Fibroblast of skin of abdomen (primary cell): ENCODE data around the gene SLC6A1. TPM values are rescaled to one million over a fixed set of nuclear protein-coding genes. Genes with fewer than 3 reads are reported as not detected.

Source experiments
- DNase-seq: peaks from one replicate; pipeline ENCODE4 v3.0.0-alpha.2; 2013
- polyA plus RNA-seq, 2 experiments: library from polyadenylated mRNA; unstranded; fragments of 120-200 nt; gene quantifications; one replicate each; pipeline ENCODE4 v1.2.1, GENCODE V29; 2013; ENCODE audit not compliant: insufficient read length in 2 of 2

The SLC6A1 gene
- 0.09 TPM for polyA plus RNA-seq (2013, experiment 1 of 2; ENCODE audit: insufficient read length)
- not detected for polyA plus RNA-seq (2013, experiment 2 of 2; ENCODE audit: insufficient read length)

DNA sequence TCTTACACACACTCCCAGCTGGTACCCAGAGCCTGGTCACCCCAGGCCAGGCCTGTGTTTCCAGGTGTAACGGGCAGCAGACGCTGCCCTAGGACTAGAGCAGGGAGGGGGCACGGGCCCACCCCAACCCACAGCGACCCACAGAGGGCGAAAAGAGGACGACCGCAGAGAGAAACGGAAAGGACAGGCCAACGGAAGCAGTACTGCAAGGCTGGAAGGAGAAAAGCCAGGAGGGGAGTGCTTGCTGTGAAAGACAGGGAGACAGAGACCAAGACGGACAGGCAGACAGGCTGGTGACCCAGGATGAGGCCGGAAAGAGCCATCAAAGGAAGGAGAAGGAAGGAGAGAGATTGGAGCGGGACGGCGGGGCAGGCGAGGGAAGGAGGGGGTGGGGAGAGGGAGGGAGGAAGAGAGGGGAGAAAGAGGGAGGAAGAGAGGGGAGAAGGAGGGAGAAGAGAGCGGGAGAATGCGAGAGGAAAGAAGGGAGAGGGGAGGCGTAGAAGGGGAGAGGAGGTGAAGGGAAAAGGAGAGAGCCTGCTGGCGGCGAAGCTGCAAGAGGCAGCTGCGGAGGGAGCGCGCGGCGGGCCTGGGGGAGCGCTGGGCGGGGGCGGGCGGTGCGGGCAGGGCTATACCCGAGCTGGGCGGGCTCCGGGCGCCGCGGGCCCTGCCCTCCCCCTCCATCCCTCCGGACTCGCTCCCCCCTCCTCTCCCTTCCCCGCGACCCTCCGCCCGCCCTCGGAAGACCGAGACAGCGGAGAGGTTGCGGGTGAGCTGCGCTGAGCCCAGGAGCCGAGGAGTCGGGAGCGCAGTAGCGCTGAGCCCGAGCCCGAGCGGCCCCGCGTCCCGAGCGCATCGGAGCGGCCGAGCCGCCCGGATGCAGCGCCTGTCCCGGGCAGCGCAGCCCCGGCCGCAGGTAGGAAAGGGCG, at the start of gene SLC6A1:
Gene SLC6A1, plus strand, starts transcription at position 732 of the 926 bp plus-strand sequence. CDS start 24,464 bp downstream, outside the sequence.
- DNase-seq, result no peak

DNA sequence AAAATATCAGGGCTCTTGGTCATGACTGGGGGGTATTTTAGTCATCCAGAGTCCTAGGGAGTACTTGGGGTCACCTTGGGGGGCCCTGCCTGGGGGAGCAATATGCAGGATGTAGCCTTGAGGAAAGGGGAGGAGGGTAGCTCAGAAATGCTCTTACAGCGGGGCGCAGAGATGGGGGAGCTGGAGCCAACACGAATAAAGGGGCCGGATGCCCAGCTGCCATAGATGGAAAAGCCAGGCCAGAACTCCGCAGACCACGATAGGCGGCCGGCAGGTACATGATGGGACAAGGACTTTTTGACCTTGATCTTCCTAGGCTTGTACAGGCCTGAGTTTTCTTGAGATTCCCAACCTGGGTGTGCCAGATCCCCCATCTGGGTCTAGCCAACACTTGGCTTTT, 47.7 kb upstream of the SLC6A1 start:
- no peak for DNase-seq

DNA sequence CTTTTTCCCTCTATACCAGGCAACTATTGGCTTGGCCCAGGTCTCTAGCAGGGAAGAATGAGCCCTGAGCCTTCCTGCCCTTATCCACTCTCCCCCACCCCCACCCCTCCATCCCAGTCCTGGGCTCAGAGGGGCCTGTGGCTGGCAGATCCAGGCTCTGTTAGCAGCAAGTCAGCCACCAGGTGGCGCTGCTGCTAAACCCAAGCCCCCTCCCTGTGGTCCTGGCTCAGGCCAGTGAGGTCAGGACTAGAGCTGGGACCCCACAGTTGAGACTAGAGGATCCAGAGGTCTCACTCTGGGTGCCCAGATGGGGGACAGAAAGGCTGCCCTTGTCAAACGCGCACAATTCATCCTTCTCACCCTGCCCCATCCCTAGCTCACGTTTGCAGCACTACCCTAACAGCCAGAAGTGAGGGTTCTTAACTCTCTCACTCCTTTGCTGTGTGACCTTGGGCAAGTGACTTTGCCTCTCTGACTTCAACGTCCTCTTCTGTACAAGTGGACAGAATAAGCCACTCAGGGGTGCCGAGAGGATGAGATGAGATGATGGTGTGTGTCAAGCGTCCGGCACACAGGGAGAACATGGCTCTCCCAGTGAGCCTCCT, 46.8 kb upstream of the SLC6A1 start:
- DNase-seq, result peak; percentile 39

DNA sequence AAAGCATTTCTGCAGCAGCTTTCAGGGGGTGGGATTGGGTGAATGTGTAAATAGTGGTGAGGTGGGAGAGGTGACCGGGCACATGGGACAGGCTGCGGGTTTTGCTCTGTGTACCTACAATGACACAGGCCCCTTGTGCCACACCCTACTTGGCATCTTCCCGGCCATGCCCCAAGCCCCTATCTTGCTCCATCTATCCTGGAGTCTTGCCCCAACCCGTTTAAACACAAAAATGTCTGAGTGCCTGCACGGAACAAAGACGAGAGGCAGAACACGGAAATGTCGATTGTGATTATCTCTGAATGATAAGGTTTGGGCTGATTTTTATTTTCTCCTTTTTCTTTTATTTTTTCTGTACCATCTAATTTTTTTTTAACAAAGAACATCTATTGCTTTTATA, 46.0 kb upstream of the SLC6A1 start:
- no peak for DNase-seq

DNA sequence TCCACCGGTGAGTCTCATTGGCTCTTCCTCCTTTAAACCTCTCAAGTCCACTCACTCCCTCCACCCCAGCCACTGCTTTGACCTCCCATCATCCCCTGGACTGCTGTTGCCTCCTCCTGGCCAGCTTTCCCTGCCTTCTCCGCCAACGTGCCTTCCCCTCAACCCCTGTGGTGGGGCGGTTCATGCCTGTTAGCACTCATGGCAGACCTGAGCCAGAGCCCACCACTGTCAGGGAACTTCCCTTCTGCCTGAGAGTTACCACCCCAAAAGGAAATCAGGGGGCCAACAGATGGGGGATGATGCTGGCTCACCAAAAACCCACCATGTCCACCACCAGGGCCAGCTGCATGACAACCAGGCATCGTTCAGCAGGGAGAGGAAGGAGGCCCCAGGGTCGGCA, 44.2 kb upstream of the SLC6A1 start:
- DNase-seq, result no peak

DNA sequence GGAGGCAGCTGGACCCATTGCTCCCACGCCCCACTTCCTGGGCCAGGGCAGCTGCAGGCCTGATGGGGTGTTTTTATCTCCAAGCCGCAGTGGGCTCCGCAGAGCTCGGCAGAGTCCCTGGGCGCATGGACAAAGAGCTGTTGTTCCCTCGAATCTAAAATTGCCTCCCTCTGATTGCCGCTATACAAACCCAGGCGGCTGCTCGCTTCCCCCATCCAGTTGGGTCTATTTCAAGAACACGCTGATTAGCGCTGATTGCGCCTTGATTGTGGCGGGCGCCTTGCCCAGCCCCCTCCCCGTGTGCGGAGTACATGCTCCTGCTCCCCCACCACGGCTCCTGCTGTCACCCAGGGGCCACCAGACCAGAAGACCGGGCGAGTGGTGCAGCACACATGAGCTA, 43.4 kb upstream of the SLC6A1 start:
- DNase-seq, result no peak

DNA sequence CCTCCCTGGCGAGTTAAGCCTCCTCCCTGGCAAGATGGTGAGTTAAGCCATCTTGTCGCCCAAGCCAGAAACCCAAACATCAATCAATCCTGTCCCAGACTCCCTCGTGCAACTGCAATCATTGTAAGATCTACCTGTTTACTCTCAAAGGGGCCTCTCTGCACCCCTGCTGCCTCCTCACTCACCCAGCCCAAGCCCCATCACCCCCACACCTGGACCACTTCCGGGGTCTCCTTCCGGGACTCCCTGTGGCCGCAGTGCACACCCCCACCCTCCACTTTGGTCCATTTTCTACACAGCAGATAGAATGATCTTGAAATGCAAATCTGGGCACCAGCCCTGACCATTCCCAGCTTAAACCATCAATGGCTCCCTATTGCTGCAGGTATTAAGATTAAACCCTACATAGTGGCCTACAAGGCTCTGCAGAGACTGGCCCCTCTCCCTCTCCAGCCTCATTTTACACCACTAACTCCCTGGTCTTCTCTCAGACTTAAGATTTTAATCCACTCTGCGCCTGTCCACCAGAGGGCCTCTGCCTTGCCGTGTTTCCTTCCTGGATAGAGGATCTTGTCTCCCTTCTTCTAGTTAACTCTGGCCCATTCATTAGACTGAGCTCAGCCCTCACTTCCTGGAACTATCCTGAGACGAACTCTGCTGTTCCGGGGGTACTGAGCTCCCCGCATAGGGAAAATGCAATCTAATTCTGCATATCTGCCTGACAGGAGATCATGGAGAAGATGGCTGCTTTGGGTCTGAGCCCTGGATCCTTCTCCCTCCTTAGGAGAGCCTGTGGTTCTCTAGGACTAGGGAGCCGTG, 41.9 kb upstream of the SLC6A1 start:
- peak; percentile 48 for DNase-seq

DNA sequence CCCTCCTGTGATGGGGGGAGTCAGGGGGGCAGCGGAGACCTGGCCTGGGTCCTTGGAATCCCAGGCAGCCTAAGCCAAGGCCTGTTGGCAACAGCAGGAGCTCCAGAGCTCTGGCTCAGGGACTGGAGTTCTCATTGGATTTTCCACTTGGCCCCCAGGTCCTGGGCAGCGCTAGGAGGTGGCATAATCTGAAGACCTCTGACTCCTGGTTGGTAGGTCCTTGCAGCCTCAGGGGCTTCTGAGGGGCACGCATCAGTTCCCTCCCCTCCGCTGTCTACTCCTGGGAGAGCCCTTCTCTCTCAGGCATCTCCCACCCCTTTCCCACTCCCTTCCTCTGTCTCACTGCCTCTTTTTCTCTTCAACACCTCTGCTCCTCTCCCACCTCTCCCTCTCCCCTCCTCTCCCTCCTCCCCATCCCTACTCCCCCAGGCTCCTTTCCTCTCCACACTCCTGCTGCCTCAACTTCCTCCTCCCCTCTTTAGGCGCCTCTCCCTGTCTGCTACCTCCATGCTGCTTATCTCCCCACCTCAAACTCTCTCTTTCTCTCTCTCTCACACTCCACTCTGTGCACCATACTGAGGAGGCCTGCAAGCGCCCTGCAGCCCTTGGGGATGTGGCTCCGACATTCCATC, 41.1 kb upstream of the SLC6A1 start:
- no peak for DNase-seq

DNA sequence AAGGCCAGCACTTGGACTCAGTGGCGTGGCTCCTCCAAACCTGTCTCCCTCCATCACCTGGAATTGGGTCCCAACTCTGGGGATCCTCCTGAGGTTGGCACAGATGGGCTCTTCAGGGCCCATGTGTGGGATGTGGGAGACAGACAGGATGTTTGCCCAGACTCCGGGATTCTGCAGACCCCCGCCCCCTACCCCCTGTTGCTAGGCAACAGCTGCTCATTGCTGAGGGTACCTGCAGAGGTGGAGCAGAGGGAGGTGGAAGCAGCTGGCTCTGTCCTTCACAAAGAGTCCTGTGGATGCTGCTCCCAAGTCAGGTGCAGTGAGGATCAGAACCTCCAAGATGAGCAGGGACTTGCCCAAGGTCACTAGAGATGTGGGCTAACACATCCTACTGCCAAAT, 40.0 kb upstream of the SLC6A1 start:
- DNase-seq, result no peak

DNA sequence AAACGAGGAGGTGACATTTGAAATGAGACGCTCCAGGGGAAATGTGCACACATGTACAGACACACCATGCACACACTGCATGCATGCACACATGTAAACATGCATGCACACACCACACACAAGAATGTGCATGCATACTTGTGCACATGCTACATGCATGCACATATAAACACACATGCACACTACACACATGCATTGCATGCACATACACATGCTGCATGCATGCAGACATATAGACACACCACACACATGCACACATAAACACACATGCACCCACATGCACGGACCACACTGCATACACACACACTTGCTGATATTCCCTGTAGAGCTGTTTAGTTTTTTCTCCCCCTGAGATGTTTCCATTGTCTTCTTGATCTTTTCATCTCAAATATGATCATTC, 37.8 kb upstream of the SLC6A1 start:
- DNase-seq, result no peak

DNA sequence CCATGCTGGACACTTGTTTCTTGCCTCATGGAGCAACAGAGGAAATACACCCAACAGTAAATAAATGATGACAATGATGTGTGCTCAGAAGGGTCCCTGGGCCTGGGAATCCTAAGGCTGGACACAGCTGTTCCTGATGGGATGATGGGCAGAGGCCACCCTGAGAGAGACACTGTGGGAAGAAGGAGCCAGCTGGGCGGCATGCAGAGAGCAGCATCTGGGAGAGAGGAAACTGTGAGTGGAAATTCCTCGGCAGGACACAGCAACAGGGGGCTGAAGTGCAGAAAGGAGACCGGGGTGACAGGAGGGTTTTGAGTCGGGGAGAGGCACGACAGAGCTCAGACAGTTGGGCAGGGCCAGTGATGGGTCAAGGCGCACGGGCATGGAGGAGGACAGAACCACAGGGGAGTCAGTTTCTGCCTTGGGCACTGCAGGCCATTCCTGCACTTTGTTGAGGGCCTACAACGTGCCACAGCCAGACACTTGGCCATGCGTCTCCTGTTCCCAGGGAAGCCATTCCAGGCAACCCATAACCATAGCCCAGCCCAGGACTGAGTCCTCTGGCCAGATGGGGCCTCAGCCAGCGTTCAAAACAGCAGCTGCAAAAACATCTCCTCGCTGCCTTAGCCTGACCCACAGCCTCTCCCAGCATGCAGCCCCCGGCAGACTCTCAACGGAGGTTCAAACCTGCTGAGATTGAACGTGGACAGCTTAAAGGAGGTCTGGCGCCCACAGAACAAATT, 36.7 kb upstream of the SLC6A1 start:
- no peak for DNase-seq

DNA sequence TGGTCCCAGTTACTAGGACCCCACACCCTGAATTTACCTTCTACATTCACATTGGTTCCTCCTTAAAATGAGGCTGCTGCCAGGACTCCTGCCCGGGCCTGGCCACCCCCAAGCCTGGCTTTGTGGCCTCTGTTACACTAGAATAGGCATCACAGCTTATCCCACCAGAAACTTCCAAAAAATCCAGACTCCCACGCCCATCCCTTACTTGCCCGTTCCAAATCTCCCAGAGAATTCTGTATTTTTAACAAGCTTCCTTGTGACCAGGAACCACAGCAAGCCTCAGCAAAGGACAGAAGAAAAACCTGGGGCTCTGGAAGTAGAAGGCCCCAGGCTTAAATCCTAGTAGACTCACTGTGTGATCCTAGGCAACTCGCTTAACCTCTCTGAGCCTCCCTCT, 36.0 kb upstream of the SLC6A1 start:
- no peak for DNase-seq

DNA sequence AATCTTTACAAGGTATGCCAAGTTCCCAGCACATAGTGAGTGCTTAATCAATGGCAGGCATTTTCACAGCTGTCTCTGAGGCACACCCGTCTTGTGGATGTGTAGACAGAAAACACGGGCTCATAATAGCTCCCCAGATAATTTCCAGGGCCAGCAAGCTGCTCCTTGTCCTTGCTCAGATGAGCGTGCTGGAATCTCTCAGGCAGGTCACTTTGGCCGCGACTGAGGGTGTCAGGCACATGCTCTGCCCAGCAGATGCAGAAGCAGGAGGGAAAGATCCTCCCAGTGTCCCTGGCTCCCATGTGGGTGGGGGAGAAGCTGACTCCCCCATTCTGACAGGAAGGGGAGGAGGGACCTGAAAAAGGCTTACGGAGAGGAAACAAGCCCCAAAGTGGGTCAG, 35.6 kb upstream of the SLC6A1 start:
- no peak for DNase-seq

DNA sequence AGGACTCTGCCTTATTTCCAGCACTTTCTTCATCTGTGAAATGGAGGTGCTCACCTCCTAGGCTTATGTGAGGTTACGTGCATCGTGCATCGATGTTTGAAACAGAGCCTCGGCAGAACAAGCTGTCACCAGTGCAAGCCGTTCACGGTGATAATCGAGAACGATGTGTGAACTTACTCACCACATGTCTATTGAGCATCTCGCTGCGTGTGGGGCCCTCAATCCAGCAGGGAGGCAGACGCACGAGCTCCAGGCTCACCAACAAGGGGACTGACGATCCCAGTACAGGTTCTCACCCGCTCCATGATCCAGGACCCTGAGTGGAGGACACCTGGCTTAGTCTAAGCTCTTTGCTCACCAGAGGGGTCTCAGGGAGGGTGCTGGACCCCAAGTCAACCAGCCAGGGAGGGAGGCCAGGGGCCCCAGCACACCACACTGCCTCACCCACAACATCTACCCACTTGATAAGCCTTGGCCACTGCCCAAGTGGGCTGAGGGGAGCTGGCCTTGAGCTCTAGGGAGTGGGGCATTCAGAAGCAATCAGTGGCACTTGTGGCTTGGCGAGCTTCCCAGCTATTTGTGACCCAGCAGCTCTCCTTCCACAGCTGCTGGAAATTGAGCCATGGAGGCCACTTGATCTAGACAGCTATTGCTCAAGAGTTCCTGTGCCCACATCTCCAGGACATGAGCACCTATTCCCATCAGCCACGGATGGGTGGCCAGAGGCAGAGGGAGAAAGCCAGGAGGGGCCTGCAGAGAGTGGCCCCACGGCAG, 34.4 kb upstream of the SLC6A1 start:
- peak; percentile 10 for DNase-seq

DNA sequence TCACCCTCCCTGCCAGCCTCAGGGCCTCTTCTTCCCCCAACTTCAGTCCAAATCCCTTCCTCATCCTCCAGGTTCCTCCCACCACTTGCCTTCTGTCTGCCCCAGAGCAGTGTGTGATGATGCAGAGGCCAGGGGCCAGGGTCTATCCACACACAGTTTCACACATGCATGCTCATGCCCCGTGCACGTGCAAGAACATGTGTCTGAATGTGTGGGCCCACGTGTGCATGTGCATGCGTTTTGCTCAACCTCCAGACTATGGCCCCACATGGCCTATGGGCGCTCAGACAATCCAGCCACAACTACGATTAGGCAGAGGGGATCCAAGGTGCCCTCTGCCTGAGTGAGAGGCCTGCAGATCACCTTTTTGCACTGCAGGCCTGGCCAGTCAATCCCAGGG, 32.3 kb upstream of the SLC6A1 start:
- DNase-seq, result no peak

DNA sequence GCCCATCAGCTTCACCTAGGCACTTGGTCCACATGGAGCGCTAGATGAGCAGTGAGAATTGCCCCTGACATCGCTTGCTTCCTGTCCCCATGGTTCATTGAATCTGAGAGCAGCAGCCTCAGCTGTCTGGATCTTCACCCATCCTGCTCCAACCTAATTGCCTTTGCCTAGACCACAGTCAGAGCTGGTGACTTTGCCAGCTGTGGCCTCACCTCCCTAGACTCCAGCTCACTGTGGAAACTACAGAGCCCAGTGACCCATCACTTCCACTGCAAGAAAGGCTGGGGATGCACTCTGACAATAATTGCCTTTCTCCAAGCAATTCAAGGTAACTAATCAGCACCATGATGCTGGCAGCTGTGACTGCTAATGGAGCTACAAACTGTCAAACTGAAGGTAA, 30.6 kb upstream of the SLC6A1 start:
- no peak for DNase-seq

DNA sequence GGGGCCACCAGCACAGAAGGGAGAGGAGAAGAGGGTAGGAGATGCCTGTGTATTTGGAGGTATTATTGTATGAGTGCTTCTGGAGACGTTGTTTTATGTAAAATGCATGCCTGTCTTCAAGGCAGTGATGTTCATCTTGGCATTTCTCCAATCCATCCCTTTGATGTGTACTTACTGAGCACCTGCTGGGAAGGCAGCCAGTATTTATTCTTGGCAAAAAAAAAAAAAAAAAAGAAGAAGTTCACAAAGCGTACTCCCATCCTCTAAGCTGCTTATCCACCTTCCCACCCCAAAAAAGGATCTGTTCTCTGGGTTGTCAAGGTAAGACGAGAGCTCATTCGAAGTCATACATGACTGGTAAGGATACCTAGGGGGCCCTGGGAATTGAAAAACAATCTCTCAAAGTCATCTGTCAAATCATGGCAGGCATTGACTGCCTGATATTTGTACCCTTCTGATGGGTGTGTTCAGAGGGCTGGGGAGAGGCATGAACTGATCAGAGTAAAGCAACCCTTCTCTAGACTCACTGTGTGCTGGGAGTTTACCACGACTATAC, 30.0 kb upstream of the SLC6A1 start:
- DNase-seq, result no peak

DNA sequence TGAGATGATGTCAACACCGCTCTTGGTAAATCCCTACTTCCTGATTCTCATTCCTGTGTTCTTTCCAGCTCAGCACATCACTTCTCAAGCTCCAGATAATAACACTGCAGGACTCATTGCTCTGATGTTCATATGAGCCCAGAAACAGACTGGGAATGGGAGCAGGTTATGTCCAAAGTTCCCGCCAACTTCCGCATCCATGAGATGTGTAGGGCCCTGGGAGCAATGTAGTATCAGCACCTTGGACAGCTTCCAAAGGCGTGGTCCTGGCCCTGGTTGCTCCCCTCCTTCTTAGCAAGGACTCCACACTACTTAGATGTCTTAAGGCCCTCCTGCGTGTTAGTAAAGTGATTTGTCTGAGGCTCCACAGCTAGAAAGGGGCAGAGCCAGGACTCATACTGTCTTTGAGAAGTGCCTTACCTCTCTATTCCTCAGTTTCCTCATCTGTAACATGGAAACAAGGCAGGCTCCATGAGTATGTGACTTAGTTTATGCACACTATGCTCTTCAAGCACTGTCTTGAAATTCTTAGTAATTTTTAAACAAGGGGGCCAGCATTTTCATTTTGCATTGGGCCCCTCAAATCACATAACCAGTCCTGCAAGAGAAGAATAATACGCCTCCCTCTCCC, 27.9 kb upstream of the SLC6A1 start:
- peak; percentile 12 for DNase-seq

DNA sequence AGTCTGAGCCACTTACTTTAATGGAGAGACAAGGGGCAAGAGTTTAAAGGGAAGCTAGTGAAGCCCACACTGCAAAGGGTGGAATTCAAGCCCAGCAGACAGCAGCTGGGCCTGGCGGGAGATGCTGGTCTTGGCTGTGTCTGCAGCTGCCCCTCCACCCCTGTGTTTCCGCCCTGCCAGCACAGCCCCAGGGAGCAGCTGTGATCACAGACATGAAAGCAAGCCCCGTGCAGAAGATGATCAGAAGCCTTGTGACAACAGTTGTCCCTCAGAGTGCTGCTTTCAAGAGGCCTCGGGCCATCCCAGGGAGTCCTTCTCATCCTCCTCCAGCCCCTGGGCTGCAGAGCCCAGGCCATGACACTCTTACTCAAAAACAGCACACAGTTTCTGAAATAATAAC, 24.1 kb upstream of the SLC6A1 start:
- DNase-seq, result no peak

DNA sequence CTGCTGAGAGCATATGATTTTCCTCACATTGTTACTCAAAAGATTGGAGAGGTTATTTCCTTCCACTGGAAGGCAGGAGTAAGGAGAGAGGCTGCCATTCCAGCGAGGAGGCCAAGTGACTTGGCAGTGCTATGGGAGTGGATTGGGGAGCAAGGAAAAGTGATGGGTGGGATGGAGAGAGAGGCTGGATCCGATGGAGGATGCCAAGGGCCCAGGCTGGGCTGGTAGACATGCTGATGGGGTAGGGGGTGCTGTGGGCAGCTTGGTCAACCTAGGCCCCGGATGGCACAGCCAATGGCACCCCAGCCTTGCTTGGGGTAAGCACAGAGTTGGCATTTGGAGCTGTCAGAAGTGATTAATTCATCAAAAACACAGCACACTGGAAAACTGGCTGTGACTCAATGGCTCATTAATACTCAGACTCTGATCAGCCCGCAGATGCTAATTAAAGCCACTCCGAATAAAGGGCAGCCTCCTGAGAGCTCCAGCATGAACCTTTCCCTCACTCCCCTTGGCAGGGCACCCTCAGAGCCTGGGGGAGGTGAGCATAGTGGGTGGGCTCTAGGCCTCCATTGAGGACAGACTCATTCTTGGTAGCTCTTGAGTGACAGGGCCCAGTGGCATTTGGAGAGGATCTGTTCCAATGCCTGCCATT, 22.1 kb upstream of the SLC6A1 start:
- DNase-seq, result no peak
